Measurements from ENCODE around the gene OPN1MW3.
"Not testable (repeated sequence)": the region's sequence is repeated elsewhere in the genome, so short reads cannot be mapped to it uniquely, and the experiment has no call there.

OPN1MW3 gene

DNA sequence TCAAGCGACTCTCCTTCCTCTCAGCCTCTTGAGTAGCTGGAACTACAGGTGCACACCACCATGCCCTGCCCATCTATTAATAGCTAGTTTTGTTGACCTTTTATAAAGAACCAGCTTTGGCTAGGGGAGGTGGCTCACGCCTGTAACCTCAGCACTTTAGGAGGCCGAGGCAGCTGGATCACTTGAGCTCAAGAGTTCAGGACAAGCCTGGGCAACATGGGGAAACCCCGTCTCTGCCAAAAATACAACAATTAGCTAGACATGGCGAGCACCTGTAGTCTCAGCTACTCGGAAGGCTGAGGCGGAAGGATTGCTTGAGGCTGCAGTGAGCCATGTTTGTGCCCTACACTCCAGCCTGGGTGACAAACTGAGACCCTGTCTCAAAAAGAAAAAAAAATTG lies 40.9 kb downstream of the OPN1MW3 start:
- FAIRE-seq, result no peak

DNA sequence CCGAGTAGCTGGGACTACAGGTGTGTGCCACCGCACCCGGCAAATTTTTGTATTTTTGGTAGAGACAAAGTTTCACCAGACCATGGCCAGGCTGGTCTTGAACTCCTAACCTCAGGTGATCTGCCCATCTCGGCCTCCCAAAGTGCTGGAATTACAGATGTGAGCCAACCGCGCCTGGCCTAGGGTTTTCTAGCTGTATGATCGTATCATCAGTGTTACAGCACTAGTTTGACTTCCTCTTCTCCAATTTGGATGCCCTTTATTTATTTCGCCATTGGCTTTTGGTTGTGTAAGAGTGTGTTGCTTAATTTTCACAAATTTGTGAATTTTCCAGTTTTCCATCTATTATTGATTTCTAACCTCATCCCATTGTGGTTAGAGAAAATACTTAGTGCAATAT lies 43.4 kb downstream of the OPN1MW3 start:
- no peak for FAIRE-seq

DNA sequence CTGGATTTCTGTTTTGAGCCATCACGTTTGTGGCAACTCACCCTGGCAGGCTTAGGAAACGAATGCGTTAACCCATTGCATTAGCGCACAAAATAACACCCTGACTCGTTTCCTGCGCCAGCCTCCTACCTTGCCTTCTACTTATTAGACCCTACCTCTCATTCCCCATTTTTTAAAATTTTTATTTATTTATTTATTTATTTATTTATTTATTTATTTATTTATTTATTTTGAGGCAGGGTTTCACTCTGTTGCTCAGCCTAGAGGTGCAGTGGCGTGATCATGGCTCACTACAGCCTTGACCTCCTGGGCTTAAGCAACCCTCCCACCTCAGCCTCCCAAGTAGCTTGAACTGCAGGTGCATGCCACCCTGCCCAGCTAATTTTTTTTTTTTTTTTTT lies 45.6 kb downstream of the OPN1MW3 start:
- not testable (repeated sequence) for FAIRE-seq

DNA sequence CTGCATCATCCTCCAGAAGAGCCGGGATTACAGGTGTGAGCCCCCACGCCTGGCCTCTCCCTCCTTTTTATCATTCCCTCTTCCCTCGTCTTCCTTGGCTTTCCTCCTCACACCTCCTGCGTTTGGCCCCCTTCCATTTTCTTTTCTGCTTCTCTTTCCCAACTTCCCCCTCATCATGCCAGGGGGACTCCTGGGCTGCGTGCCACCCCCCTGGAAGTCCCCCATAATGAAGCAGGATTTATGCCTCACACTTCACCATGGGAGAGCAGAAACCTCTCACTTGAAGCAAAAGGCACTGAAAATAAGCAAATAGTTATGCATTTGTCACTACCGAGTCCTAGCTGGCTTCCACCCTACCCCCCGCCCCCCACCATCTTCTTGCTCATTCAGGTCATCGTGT lies 46.1 kb downstream of the OPN1MW3 start:
- FAIRE-seq, result no peak

DNA sequence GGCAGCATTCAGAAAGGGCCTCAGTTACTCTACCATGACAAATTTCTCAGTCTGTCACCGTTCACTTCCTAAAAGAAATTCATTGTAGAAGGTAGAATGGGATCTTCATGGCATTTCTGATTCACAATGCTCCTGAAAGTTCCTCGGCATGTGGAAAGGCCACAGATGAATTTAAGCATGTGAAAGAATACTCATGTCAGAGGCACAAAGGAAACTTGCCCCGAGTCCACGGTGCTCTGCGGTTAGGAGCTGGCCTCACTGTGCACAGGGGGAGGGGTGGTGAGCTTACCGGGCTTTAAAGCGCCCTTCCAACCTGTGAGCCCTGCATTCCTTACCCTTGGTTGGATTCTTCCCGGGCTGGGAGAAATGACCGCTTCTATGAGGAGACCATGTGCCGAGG lies 47.5 kb downstream of the OPN1MW3 start:
- no peak for FAIRE-seq

DNA sequence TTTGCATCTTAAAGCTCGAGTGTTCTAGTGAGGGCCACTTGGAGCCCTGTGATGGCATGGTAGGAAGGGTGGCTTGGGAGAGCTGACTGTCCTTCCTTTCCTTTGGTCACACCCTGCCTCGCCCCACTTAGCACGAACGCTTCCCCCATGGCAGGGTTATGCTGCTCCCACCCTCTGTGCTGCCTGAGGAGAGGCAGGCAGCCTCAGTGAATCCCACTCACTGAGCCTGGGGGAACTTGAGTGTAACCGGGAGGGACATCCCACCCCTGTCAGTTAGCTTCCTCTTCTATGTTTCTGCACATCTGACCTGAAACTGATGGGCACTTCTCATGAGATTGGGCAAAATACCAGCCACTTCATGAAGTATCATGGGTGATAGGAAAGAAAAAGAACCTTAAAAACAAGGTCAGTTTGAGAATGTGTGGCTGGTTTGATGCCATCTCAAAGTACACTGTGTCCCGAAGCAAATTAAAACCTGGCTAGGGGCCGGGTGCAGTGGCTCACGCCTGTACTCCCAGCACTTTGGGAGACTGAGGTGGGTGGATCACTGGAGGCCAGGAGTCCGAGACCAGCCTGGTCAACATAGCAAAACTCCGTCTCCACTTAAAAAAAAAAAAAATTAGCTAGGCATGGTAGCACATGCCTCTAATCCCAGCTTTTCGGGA lies 48.3 kb downstream of the OPN1MW3 start:
- no peak for FAIRE-seq

DNA sequence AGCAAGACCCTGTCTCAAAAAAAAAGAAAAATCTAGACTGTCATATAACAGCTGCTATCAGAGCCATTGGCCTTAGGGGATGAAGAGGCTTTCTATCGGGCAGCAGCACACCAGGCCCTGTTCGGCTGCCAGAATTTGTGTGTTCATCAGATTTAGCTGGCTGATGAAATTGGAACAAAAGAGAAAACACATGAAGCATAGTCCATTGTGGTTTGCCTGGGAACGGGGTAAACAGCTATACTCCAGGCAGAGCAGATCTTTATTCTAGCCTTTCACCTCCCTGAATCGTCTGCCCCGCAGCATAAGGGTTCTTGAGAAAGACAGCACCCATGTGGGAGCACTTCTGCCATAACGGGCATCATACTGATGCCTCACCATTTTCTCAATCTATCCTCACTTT lies 49.8 kb downstream of the OPN1MW3 start:
- FAIRE-seq, result no peak

DNA sequence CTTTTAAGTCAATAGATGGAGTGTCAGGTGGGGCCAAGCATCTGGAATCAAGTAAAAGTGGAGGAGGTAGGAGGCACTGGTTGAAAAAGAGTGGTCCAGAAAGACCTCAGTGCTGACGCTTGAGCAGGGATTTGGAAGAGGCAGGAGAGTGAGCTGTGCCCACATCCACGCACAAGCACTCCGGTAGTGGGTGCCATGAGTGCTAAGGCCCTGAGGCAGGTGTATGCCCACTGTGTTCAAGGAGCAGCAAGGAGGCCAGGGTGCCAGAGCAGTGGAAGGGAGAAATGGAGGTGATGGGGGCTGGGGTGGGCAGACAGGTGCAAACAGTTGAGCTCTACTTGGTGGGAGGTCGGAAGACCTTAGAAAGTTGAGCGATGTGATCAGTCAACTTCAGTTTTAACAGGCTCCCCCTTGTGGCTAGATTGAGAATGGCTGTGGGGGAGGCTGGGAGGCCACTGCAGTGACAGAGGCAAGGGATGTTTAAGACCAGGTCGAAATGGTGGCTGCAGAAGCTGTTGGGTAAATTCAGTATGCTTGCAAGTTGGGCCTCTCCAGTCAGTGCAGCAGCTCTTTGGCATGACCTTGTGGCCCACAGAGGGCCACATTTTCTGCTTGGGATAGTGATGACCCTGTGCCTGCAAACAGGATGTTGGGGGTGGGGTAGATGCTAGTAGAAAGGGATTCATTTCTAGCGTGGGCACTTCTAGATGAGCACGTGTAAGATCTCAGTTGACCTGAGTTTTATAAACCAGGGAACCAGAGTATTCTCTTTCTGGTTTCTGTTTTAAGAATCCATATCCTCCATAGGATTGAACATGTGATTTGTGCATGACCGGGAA lies 50.9 kb downstream of the OPN1MW3 start:
- FAIRE-seq, result no peak

DNA sequence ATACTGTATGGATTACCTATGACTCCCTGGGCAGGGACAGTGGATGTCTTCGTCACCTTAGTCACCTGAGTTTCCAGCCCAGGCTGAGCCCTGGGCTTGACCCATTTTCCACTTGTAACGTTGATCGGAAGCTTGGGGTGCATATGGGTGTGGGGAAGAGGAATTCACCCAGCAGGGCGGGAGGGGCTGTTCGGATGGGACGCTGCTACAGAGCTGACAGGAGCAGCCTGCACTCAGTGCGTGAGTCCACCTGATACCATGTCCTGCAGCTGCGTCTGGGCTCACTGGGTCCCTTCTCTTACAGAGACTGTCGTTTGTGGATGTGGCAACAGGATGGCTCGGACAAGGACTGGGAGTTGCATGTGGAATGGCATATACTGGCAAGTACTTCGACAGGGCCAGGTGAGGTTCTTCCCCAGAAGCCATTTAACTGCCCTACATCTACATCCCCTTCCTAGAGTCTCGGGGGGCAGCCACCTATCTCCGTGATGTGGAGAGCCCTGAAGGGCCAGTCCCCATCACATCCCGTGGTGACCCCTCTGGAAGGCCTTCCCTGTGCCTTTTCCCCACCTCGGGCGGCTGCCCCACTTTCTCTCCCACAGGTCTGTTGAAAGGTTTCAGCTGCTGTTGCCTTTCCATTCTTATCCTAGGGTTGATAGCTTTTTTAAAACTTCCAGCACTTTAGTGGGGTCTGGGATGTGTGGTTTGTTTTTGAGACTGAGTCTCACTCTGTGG lies 51.8 kb downstream of the OPN1MW3 start:
- no peak for FAIRE-seq

DNA sequence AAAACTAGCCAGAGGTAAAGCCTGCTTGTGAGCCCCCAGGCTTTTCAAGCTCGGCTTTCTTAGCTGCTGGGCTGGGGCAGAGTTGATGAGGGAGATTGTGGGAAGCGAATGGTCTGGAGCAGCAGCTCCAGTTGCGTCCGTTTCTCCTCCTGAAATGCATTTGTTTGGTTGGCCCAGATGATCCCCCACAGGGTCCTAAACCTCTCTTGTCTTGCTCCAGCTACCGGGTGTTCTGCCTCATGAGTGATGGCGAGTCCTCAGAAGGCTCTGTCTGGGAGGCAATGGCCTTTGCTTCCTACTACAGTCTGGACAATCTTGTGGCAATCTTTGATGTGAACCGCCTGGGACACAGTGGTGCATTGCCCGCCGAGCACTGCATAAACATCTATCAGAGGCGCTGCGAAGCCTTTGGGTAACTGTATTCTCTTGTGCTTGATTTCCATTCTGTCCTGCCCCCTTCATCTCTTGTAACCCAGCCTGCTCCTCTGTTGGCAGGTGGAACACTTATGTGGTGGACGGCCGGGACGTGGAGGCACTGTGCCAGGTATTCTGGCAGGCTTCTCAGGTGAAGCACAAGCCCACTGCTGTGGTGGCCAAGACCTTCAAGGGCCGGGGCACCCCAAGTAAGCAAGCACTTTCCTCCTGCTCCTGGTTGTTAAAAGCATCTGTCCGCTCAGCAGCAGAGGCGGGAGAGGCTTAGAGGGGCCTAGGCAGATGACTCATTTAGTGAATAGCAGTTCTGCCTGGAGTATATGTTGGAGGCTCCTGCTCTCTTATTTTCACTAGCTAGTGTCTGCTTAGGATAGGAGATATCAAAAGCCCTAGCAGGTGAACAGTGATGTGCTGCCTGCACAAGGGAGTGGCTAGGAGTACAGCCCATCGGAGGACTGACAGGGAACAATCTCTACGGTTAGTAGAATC lies 53.5 kb downstream of the OPN1MW3 start:
- no peak for FAIRE-seq

DNA sequence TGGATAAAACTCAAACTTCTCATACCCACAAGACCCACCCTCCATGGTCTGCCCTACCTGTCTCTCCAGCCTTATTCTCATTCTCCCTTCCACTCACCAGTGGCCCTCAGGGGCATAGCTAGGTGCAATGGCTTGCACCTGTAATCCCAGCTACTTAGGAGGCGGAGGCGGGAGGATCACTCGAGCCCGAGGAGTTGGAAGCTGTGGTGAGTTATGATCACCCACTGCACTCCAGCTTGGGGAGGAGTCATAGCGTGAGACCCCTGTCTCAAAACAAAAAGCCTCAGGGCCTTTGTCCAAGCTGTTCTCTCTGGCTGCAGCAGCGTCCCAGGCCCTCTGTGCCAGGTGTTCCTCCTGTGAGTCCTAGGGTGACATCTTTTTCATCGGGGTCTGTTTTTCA lies 54.7 kb downstream of the OPN1MW3 start:
- no peak for FAIRE-seq

DNA sequence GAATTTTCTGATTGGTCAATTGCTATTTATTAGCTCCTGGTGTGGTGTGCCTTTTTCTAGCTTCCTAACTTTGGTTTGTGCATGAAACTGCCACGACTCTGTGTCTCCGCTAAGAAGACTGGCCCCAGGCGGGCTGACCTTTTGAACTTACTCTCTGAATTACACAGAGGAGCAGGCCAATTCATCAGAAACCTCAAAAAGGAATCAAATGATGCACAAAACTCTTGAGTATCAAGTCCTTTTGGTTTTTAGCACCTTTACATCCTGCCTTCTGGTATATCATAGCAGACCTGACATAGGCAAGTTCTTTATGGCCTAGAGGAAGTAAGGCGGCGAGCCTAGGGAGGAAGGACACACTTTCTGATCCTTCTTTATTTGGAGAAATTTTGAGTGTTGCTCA lies 55.8 kb downstream of the OPN1MW3 start:
- FAIRE-seq, result no peak

DNA sequence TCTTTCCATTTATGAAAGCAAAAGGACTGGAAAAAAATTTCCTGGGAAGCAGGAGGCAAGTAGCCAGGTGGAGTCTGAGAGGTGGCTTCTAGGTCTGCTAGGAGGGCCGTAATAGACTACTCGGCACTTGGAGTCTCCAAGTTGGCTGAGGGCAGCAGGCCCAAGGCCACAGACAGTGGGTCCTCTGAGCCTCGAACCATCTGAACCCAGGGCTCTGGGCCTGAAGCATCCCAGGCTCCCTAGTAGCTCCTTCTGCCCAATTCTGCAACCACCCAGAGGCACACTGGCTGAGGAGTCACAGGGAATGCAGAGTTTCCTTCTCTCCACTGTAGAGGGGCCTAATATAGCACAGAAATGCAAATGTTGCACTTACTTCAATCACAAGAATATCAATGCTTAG lies 58.0 kb downstream of the OPN1MW3 start:
- FAIRE-seq, result no peak

DNA sequence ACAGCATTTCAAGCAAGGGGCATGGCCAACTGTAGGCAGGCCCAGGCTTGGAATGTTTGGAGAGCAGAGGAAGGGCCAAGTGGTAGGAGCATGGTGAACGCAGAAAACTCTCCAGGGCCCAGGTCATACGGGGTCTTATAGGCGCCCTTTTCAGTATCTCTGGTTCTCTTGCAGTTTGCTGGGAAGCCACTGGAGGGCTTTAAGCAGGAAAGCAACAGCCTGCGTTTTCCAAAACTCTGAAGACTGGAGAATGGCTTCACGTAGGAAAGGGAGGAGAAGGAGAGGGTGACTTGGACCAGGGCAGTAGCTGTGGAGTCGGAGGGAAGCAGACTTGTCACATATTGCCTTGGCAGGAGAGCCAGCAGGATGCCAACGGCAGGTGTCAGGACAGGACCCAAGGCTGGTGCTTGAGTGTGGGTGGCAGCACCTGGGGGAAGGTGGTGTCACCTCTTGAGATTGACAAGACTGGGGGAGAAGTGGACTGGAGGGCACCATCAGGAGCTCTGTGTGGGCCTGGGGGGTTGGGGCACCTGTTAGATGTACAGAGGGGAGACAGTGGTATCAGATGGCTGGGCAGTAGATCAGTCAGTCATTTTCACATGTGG lies 60.1 kb downstream of the OPN1MW3 start:
- FAIRE-seq, result no peak

DNA sequence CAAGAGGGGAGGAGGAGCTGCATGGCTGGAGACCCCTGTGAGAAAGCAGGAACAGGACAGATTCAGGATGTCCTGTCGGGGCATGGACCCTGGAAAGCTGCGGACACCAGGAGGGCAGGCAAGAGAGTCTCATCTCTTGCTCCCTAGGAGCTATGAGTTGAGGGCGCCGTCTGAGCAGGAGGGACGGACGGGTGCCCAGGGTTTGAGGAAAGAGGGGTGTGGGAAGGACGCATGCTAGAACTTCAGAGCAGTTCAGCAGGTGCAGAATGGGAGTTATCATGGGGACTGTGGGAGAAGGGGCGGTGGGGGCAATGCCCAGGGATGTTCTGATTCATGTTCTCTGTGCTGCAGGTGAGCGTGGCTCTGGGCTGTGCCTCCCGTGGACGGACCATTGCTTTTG lies 63.0 kb downstream of the OPN1MW3 start:
- FAIRE-seq, result no peak

Measured in colon (tissue), 2 donors.